GM18508 (cell line): ENCODE results near the gene TOM1L2.
"Not testable (repeated sequence)": the region's sequence is repeated elsewhere in the genome, so short reads cannot be mapped to it uniquely, and the experiment has no call there.

Source experiments
- ATAC-seq: cut with Tn5 transposase; IDR thresholded peaks from one replicate; pipeline ENCODE4 v1.9.1; 2021; ENCODE audit warnings: moderate number of reproducible peaks; ENCODE audit not compliant: insufficient read depth, unreplicated experiment

Gene TOM1L2

GRCh38 chr17:17926840-17927449, 45.3 kb downstream of the TOM1L2 start:
- ATAC-seq = no peak

GRCh38 chr17:17926036-17926435, 46.2 kb downstream of the TOM1L2 start:
- ATAC-seq = no peak

DNA sequence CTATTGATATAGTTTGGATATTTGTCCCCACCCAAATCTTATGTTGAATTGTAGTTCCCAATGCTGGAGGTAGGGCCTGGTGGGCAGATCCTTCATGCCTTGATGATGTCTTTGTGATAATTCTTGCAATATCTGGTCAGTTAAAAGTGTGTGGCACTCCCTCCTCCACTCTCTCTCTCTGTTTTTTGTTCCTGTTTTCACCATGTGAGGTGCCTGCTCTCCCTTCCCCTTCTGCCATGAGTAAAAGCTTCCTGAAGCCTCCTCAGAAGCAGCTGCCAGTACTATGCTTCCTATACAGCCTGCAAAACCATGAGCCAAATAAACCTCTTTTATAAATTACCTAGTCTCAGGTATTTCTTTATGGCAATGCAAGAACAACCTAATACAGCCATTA, 47.3 kb downstream of the TOM1L2 start:
- no peak for ATAC-seq

- ATAC-seq = no peak
Observed at GRCh38 chr17:17924131-17924856, 47.9 kb downstream of the TOM1L2 start.

- ATAC-seq = no peak
Observed at GRCh38 chr17:17922070-17922614, 50.1 kb downstream of the TOM1L2 start.

- no peak for ATAC-seq
Observed at GRCh38 chr17:17921192-17922069, 50.8 kb downstream of the TOM1L2 start.

- no peak for ATAC-seq
Observed at GRCh38 chr17:17919169-17920107, 52.8 kb downstream of the TOM1L2 start.

DNA sequence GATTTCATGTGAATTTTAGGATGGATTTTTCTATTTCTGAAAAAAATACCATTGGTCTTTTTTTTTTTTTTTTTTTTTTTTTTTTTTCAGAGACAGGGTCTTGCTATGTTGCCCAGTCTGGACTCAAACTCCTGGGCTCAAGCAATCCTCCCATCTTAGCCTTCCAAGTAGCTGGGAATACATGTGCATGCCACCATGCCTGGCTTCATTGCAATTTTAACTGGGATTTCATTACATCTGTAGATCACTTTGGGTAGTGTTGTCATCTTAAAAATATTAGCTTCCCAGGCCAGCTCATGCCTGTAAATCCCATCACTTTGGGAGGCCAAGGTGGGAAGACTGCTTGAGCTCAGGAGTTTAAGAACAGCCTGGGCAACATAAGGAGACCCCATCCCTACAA, 54.8 kb downstream of the TOM1L2 start:
- ATAC-seq = no peak

GRCh38 chr17:17915183-17915582, 57.0 kb downstream of the TOM1L2 start:
- no peak for ATAC-seq

DNA sequence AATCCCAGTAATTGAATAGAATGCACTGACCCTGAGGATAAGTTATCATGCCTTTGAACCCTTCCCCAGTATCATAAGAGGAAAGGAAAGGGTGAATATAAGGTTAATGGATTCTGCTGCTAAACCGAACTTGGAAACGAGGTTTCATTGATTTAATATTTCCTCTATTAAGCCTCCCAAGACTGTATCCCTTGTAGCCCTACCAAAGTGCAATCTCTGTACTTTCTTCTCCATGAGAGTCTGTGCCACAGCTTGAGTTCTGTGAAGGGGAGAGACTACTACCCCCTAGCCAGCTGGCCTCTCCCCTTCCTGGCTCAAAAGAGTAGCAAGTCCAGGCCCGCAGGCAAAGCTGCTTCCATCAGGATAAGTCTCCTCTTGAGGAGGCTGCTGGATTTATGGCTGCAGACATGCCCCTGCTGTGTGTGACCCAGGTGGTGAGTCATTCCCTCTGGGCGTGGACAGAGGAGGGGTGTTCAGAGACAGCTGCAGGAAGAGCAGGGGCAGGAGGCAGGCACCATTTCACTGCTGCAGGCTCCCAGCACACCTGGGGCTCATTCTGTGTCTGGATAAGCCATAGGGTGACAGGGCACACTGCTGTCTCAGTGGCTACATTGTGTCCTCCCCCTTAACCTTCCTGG, 58.4 kb downstream of the TOM1L2 start:
- no peak for ATAC-seq

GRCh38 chr17:17912336-17912735, 59.9 kb downstream of the TOM1L2 start:
- not testable (repeated sequence) for ATAC-seq

DNA sequence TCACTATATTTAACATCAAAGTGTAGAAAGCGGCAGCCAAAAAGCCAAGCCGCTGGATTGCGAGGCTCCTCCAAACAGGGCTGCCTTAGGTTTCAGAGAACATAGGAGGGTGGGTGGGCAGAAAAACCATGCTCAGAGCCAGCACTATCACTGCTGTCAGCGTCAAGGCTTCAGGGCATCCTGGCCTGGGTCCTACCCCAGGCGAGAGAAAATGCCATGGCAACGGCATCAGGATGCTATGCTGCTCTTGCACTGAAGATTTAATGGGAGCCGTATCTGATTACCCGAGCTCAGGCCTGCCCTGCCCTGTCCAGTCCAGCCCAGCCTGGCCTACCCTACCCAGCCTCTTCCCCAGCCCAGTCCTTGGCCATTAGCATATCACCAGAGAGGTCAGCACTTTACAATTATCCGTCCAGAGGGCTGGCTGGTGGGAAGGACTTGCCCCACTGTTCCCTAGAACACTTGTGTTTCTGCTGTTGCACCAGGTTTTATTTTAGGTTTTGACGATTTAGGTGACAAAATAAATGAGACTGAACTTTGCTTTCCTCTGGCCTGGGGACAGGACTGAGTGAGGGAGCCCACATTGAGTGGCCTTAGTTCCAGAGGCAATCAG, 61.1 kb downstream of the TOM1L2 start:
- ATAC-seq = no peak

- no peak for ATAC-seq
Observed at GRCh38 chr17:17910060-17910459, 62.1 kb downstream of the TOM1L2 start.

DNA sequence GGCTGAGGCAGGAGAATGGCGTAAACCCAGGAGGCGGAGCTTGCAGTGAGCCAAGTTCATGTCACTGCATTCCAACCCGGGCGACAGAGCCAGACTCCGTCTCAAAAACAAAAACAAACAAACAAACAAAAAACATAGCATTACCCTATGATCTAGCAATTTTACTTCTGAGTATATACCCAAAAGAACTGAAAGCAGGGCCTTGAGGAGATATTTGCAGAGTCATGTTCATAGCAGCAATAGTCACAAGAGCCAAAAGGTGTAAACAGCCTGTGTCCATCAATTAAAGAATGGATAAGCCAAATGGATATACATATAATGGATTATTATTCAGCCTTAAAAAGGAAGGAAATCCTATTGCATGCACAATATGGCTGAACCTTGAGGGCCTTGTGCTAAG, 63.1 kb downstream of the TOM1L2 start:
- ATAC-seq = no peak

GRCh38 chr17:17907469-17907868, 64.7 kb downstream of the TOM1L2 start:
- no peak for ATAC-seq

DNA sequence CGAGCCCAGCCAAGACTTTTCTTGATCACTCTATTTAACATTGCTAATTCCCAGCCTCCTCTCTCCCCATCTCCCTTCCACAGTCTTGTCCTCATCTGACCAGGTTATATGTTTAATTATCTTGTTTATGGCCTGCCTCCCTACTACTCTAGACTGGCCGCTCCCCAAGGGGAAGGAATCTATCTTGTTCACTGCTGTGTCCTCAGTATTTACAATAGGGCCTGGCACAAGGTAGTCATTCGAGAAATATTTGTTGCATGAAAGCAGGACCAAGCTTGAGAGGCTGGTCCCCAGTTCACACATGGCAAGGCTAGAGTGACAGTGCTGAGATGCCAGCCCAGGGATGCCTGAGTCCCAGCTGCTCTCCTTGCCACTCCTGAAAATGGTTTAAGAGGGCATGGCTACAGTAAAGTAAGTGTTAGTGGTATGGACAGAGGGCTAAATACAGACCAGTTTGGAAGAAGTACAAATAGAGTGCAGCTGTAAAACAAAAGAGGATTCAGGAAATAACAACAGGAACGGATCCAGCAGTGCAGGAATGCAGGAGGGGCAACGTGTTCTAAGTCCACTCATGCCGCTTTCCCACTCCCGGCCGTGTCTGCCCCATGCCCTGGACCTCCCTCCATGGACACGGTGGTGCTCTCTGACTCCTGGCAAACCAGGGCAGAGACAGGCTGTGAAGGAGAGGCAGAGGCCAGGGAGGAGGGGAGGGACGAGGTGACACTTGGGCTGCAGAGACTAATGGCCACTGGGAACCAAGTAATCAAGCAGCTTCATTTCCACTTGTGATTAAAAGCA, 65.6 kb downstream of the TOM1L2 start:
- no peak for ATAC-seq

DNA sequence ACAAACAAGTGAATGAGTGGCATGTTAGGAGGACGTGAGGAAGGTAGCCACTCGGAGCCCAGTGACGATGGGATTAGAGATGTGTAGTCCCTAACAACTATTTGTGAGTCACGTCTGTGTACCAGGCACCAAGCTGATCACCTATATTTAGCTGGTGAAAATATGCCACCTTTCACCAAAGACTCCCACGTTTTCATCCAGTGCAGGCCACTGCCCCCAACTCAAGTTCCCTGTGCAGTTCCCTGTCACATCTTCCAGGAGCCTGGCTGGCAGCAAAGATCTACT, 67.2 kb downstream of the TOM1L2 start:
- no peak for ATAC-seq
